WERI-Rb-1 (cell line): ENCODE results near the gene TAL2.

Experiments used
- DNase-seq: peaks from one replicate; pipeline ENCODE4 v3.0.0-alpha.2; 2020
- H3K27ac ChIP-seq: fragments of 250-450 bp; sonication (Bioruptor Pico); 2 replicates; pipeline ENCODE4 v1.5.1; 2020; ENCODE audit warnings: mild to moderate bottlenecking, moderate library complexity
- H3K27me3 ChIP-seq: fragments of 250-450 bp; sonication (Bioruptor Pico); 2 replicates; pipeline ENCODE4 v1.5.1; 2021; ENCODE audit warnings: mild to moderate bottlenecking, low read depth, moderate library complexity; ENCODE audit not compliant: insufficient read depth, severe bottlenecking
- H3K36me3 ChIP-seq: fragments of 250-450 bp; sonication (Bioruptor Pico); 2 replicates; pipeline ENCODE4 v1.5.1; 2020; ENCODE audit warnings: mild to moderate bottlenecking, moderate library complexity
- H3K4me3 ChIP-seq: 2 replicates; pipeline ENCODE4 v1.5.1; 2011; ENCODE audit warnings: low read depth, mild to moderate bottlenecking, control low read depth, low read length
- H3K9me3 ChIP-seq: fragments of 250-450 bp; sonication (Bioruptor Pico); 2 replicates; pipeline ENCODE4 v1.5.1; 2021; ENCODE audit warnings: mild to moderate bottlenecking, moderate library complexity; ENCODE audit not compliant: severe bottlenecking
- TF ChIP-seq, protein P1 (sequence below): IDR thresholded peaks from 2 replicates; pipeline ENCODE4 v1.5.1; 2011; ENCODE audit warnings: low read depth, mild to moderate bottlenecking, control low read depth, inconsistent platforms, low read length

Gene TAL2

DNA sequence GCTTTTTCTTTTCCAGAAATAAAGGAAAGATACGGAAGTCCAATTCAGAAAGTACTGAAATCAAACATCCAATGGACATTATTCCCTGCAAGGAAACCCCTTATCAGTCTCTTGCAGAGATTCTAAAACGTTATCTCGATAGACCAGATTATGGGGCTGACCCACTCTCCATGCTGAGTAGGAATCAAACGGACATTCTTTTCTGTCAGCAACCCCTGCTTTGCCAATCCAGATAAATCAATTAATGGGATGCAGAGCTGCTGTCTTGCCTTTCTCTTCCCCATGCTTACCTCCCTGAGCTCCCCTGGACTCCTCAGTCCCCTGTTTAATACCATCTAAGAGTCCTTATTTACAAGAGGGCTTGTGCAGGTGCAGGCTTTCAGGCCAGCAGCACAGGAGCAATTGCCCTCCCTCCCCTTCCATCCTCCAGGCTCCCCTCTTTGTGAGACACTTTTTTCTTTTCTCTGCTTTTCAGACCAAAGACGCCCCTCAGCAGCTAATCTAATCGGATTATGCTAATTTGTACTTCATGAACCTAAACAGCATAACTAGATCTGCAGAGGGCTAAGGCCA, 14.2 kb downstream of the TAL2 start:
- peak overlapping the region; percentile 44 for H3K27ac ChIP-seq
- H3K27me3 ChIP-seq, result no peaks in the 10 kb centered on the region
- H3K36me3 ChIP-seq, result no peaks in the 10 kb centered on the region
- DNase-seq, result peak; percentile 48
- H3K9me3 ChIP-seq, result no peaks in the 10 kb centered on the region
- no peak overlapping the region for H3K4me3 ChIP-seq
- TF ChIP-seq, protein P1, sequence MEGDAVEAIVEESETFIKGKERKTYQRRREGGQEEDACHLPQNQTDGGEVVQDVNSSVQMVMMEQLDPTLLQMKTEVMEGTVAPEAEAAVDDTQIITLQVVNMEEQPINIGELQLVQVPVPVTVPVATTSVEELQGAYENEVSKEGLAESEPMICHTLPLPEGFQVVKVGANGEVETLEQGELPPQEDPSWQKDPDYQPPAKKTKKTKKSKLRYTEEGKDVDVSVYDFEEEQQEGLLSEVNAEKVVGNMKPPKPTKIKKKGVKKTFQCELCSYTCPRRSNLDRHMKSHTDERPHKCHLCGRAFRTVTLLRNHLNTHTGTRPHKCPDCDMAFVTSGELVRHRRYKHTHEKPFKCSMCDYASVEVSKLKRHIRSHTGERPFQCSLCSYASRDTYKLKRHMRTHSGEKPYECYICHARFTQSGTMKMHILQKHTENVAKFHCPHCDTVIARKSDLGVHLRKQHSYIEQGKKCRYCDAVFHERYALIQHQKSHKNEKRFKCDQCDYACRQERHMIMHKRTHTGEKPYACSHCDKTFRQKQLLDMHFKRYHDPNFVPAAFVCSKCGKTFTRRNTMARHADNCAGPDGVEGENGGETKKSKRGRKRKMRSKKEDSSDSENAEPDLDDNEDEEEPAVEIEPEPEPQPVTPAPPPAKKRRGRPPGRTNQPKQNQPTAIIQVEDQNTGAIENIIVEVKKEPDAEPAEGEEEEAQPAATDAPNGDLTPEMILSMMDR, result no peak

DNA sequence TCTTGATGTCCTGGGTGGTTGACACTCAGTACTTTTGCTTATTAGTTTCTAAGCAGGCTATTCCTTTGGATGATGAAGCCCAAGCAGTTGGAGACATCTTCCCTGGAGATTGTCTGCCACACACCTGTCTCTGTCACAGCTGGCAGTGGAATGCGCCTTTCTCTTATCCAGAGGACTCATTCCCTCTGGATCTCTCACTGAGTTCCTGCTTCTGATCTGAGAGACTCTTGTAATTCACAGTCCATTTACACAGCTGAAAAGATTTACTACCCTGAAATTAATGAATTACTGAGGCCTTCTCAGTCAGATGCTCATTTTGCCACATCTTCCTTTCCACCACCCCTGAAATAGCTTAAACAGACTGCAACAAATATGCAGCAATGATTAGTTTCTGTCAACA, 15.9 kb downstream of the TAL2 start:
- no peaks in the 10 kb centered on the region for H3K27me3 ChIP-seq
- H3K4me3 ChIP-seq, result no peak overlapping the region
- H3K9me3 ChIP-seq, result peaks cover 3% of the 10 kb centered on the region
- H3K36me3 ChIP-seq, result no peaks in the 10 kb centered on the region
- no peak for DNase-seq
- H3K27ac ChIP-seq, result no peak overlapping the region
- TF ChIP-seq, protein P1, result no peak

DNA sequence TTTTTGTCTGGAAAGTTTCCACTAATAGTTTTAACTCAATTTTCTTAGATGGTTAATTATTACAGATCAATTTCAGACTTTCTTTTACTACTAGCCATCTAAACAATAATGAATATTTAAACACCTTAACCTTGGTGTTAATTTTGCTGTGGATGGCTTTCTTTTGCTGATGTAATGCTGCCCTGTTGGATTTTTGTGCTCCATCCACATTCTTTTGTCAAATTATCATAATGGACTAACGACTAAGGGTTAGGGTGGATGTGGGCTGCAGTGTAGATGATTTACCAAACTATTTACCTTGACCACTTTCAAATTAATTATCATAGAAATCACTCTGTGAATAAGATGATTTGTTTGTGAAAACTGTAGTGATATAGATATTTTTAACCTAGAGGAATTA, 16.5 kb downstream of the TAL2 start:
- TF ChIP-seq, protein P1, result no peak
- Histone ChIP-seq H3K27ac (no peak overlapping the region), H3K36me3 (no peaks in the 10 kb centered on the region), H3K27me3 (no peaks in the 10 kb centered on the region), H3K9me3 (peaks cover 3% of the 10 kb centered on the region), H3K4me3 (no peak overlapping the region)
- DNase-seq, result no peak

DNA sequence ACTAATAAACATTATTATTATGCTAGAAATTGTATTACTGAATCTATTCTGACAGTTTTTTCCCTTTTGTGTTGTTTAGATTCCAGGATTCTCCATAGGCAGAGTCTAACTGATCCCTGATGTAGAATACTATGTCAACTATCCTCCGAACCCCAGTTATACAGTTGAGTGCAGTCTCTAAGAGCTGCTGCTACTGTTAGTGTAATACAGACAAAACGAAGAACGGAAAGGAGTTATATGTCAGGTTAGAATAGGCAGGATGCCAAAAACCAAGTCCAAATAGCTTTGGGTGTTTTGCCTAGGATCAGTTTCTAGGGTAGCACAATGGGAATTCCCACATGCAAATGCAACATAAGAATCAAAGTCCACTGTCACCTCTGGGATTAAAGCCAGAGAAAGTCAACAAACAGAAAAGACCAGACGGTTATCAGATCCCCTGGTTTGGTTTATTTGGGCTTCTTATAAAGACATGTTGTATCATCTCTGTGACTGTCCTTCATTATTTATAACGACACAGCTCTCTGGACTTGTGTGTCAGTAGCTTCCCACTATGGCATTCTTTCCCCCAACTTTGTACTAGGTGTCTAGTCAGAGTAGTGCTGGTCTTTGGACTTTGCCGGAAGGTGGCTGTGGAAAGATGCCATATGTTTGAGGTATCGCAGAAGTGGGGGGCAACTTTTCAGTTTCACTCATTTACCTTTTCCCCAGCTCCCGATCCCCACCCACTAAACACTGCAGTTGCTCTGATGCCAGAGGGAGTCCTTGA, 17.2 kb downstream of the TAL2 start:
- Histone ChIP-seq H3K36me3 (no peaks in the 10 kb centered on the region), H3K27ac (no peak overlapping the region), H3K9me3 (peaks cover 3% of the 10 kb centered on the region), H3K27me3 (no peaks in the 10 kb centered on the region), H3K4me3 (no peak overlapping the region)
- TF ChIP-seq, protein P1, result no peak
- DNase-seq, result no peak

DNA sequence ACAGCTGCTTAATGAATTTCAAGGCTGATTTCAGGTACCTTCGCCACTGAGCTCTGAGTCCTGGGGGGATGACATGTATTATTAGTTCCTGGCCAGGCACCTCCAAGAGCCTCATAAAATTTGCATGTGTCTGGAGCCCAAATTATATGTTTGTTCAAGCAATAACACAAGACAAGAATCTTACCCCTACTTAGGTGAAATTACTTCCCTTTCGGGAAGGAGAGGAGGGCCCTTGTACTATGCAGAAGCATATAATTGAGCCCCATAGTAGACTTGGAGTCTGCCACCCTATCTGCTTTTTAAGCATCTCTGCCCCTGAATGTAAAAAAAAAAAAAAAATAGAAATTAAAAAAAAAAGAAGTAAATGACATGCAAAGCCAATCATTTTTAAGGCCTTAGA, 19.1 kb downstream of the TAL2 start:
- no peak for DNase-seq
- TF ChIP-seq, protein P1, result no peak
- peaks cover 3% of the 10 kb centered on the region for H3K9me3 ChIP-seq
- H3K4me3 ChIP-seq, result no peak overlapping the region
- H3K27me3 ChIP-seq, result no peaks in the 10 kb centered on the region
- H3K36me3 ChIP-seq, result no peaks in the 10 kb centered on the region
- no peak overlapping the region for H3K27ac ChIP-seq

DNA sequence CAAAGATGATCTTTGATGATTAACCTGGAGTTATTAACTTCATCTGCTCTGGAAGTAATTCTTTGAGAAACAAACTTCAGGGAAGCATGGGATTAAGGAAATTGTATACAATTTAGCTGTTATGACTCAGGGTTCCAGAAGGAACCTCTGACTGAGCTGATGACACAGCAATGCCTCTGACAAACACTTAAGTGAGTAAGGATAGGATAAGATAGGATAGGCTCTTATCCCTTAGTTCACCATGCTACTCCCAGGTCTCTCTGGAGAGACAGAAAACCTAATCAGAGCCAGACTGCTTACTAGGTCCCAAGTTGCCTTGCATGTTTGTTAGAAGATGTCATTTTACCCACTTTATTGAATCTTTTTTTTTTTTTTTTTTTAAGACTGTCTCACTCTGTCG, 19.5 kb downstream of the TAL2 start:
- no peak for DNase-seq
- Histone ChIP-seq H3K27ac (no peak overlapping the region), H3K27me3 (no peaks in the 10 kb centered on the region), H3K36me3 (no peaks in the 10 kb centered on the region), H3K9me3 (peaks cover 3% of the 10 kb centered on the region), H3K4me3 (no peak overlapping the region)
- TF ChIP-seq, protein P1, result no peak
